SU-DHL-6 (cell line): ENCODE measurements around the gene ECSIT.

ENCODE experiments used
- H2AFZ ChIP-seq: fragments of 200-600 bp; sonication (generic); 2 replicates; pipeline ENCODE4 v1.6.1; 2014; ENCODE audit warnings: low read depth, mild to moderate bottlenecking, moderate library complexity, mixed read lengths, antibody characterized with exemption, low read length; ENCODE audit not compliant: severe bottlenecking
- H3F3A ChIP-seq: fragments of 200-600 bp; shearing (Covaris generic); 2 replicates; pipeline ENCODE4 v1.6.0; 2016; ENCODE audit warnings: antibody characterized with exemption, mild to moderate bottlenecking; ENCODE audit not compliant: insufficient read depth
- H3K27ac ChIP-seq: fragments of 200-600 bp; sonication (generic); 2 replicates; pipeline ENCODE4 v1.5.1; 2016; ENCODE audit warnings: low read depth, mild to moderate bottlenecking, low read length, moderate library complexity, mixed read lengths
- H3K27me3 ChIP-seq: fragments of 200-600 bp; sonication (generic), shearing (Covaris generic); 2 replicates; pipeline ENCODE4 v1.6.0; 2014; ENCODE audit warnings: mild to moderate bottlenecking, low read length
- H3K36me3 ChIP-seq: fragments of 200-600 bp; sonication (generic); 2 replicates; pipeline ENCODE4 v1.6.1; 2014; ENCODE audit warnings: mild to moderate bottlenecking, low read length, mixed read lengths
- H3K4me2 ChIP-seq: fragments of 300-600, 200-600 bp; shearing (Covaris generic), sonication (generic); 2 replicates; pipeline ENCODE4 v1.6.0; 2014; ENCODE audit warnings: low read length, low read depth, mild to moderate bottlenecking; ENCODE audit not compliant: poor library complexity, severe bottlenecking
- H3K4me3 ChIP-seq: fragments of 200-600 bp; sonication (generic); 2 replicates; pipeline ENCODE4 v1.5.1; 2014; ENCODE audit warnings: antibody characterized with exemption, low read length, mild to moderate bottlenecking, mixed read lengths; ENCODE audit not compliant: insufficient read depth, poor library complexity, severe bottlenecking
- H3K79me2 ChIP-seq: fragments of 200-600 bp; sonication (generic); 2 replicates; pipeline ENCODE4 v1.6.1; 2014; ENCODE audit warnings: mild to moderate bottlenecking, low read length, moderate library complexity; ENCODE audit not compliant: insufficient read depth
- H3K9ac ChIP-seq: fragments of 200-600 bp; sonication (generic); 2 replicates; pipeline ENCODE4 v1.7.0; 2014; ENCODE audit warnings: mild to moderate bottlenecking, low read length
- H3K9me2 ChIP-seq: fragments of 200-600 bp; sonication (generic); replicated peaks from 2 replicates; pipeline ENCODE4 v1.6.1; 2014; ENCODE audit warnings: low read length; ENCODE audit not compliant: insufficient read depth
- H3K9me3 ChIP-seq: fragments of 200-600 bp; sonication (generic); 2 replicates; pipeline ENCODE4 v1.6.1; 2014; ENCODE audit warnings: low read length, mixed read lengths; ENCODE audit not compliant: insufficient read depth
- H4K20me1 ChIP-seq: fragments of 200-600 bp; sonication (generic); 2 replicates; pipeline ENCODE4 v1.6.1; 2014; ENCODE audit warnings: low read depth, mild to moderate bottlenecking, antibody characterized with exemption, low read length, moderate library complexity, mixed read lengths
- EZH2phosphoT487 ChIP-seq: fragments of 200-600 bp; sonication (generic), shearing (Covaris generic); conservative IDR thresholded peaks from 2 replicates; pipeline ENCODE4 v1.6.1; 2018; ENCODE audit warnings: mild to moderate bottlenecking, antibody characterized with exemption, low read length, moderate library complexity, mixed read lengths
- TF ChIP-seq, protein P1 (sequence below): fragments of 200-600 bp; sonication (generic); IDR thresholded peaks from one replicate; pipeline ENCODE4 v1.5.1; 2017; ENCODE audit warnings: antibody characterized with exemption, mild to moderate bottlenecking, low read length, moderate library complexity; ENCODE audit not compliant: insufficient read depth, poor library complexity, severe bottlenecking

Gene ECSIT

DNA sequence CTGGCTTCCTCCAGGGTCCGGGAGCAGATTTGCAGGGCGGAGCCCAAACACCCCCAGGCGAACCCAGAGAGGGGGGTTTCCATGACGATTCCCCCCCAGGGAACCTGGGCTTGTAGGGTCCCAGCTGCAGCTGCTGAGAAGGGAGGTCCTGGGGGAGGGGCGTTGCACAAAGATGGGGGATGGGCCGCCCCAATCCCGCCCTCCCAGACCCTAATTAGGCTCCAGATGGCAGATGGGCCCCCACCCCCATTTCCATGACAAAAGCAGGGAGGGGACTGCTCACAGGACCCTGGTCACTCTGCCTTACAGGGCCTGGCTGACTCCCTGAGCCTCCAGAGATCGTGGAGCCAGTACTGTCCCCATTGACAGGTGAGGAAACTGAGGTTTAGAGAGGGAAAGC lies 63.3 kb downstream of the ECSIT start:
- no peaks in the 10 kb centered on the region for H3K79me2 ChIP-seq
- H3K36me3 ChIP-seq: no peaks in the 10 kb centered on the region
- H4K20me1 ChIP-seq: no peaks in the 10 kb centered on the region
- H3F3A ChIP-seq: no peaks in the 10 kb centered on the region
- H2AFZ ChIP-seq: no peak overlapping the region
- H3K4me3 ChIP-seq: no peak overlapping the region
- TF ChIP-seq, protein P1, sequence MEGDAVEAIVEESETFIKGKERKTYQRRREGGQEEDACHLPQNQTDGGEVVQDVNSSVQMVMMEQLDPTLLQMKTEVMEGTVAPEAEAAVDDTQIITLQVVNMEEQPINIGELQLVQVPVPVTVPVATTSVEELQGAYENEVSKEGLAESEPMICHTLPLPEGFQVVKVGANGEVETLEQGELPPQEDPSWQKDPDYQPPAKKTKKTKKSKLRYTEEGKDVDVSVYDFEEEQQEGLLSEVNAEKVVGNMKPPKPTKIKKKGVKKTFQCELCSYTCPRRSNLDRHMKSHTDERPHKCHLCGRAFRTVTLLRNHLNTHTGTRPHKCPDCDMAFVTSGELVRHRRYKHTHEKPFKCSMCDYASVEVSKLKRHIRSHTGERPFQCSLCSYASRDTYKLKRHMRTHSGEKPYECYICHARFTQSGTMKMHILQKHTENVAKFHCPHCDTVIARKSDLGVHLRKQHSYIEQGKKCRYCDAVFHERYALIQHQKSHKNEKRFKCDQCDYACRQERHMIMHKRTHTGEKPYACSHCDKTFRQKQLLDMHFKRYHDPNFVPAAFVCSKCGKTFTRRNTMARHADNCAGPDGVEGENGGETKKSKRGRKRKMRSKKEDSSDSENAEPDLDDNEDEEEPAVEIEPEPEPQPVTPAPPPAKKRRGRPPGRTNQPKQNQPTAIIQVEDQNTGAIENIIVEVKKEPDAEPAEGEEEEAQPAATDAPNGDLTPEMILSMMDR: no peak
- no peak for TF ChIP-seq EZH2phosphoT487
- no peaks in the 10 kb centered on the region for H3K9me3 ChIP-seq
- no peaks in the 10 kb centered on the region for H3K9me2 ChIP-seq
- no peaks in the 10 kb centered on the region for H3K27me3 ChIP-seq
- H3K9ac ChIP-seq: no peak overlapping the region
- no peak overlapping the region for H3K27ac ChIP-seq
- no peak overlapping the region for H3K4me2 ChIP-seq

DNA sequence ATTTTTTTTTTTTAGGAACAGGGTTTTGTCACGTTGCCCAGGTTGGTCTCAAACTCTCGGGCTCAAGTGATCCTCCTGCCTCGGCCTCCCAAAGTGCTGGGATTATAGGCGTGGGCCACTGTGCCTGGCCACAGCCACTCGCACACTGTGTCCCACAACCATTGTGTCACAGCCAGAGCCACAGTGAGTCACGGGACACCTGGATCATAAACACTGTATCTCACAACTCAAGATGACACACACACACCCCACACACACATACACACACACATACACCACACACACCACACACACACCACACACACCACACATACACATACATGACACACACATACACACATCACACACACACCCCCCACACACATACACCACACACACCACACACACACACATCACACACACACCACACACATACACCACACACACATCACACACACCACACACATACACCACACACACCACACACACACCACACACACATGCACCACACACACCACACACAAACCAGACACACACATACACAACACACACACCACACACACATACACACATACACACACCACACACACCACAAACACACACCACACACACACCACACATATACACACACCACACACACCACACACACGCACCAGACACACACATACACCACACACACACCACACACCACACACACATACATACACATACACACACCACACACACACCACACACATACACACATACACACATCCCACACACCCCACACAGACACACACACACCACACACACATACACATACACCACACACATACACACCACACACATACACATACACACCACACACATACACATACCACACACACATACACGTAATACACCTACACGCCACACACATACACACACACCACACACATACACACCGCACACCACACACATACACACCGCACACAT lies 64.3 kb downstream of the ECSIT start:
- no peak overlapping the region for H2AFZ ChIP-seq
- no peaks in the 10 kb centered on the region for H3K27me3 ChIP-seq
- no peak overlapping the region for H3K9ac ChIP-seq
- H4K20me1 ChIP-seq: no peaks in the 10 kb centered on the region
- TF ChIP-seq, protein P1: no peak
- no peak for TF ChIP-seq EZH2phosphoT487
- H3K36me3 ChIP-seq: no peaks in the 10 kb centered on the region
- no peak overlapping the region for H3K4me3 ChIP-seq
- H3F3A ChIP-seq: no peaks in the 10 kb centered on the region
- no peaks in the 10 kb centered on the region for H3K9me3 ChIP-seq
- no peak overlapping the region for H3K4me2 ChIP-seq
- no peaks in the 10 kb centered on the region for H3K9me2 ChIP-seq
- no peak overlapping the region for H3K27ac ChIP-seq
- no peaks in the 10 kb centered on the region for H3K79me2 ChIP-seq

- Histone ChIP-seq H4K20me1 (no peaks in the 10 kb centered on the region), H3K4me3 (no peak overlapping the region)
- TF ChIP-seq EZH2phosphoT487: no peak
- TF ChIP-seq, protein P1: no peak
These were observed 65.5 kb downstream of the ECSIT start for GRCh38 chr19:11463391-11463790.

More at GRCh38 chr19:11463391-11463790, 65.5 kb downstream of the ECSIT start:
- Histone ChIP-seq H3F3A (no peaks in the 10 kb centered on the region), H3K9ac (no peak overlapping the region), H3K27ac (no peak overlapping the region), H3K9me3 (no peaks in the 10 kb centered on the region), H3K9me2 (no peaks in the 10 kb centered on the region), H3K27me3 (no peaks in the 10 kb centered on the region), H3K79me2 (no peaks in the 10 kb centered on the region), H2AFZ (no peak overlapping the region), H3K36me3 (no peaks in the 10 kb centered on the region), H3K4me2 (no peak overlapping the region)
